Activated CD4-positive, alpha-beta T cell treated with anti-CD3 and anti-CD28 coated beads for 36 hours (primary cell): ENCODE results near the gene PCDHGA1. TPM values are rescaled to one million over a fixed set of nuclear protein-coding genes. Genes with fewer than 3 reads are reported as not detected.
A peak's percentile ranks its signal among the peaks of the same experiment; 100 is the strongest.
"Not testable (repeated sequence)": the region's sequence is repeated elsewhere in the genome, so short reads cannot be mapped to it uniquely, and the experiment has no call there.

ENCODE experiments used
- ATAC-seq: fragments of 200-7000 bp; cut with Tn5 transposase; one replicate; pipeline ENCODE4 v1.10.0; 2021; ENCODE audit warnings: mild to moderate bottlenecking, moderate library complexity
- CTCF ChIA-PET: fragments of 350-600 bp; sonication (Branson Sonifier 250); formaldehyde crosslinking; loops from one replicate; lab custom pipeline; 2021; ENCODE audit warnings: antibody characterized with exemption; lab: Charles Lee
- POLR2A ChIA-PET: fragments of 350-600 bp; sonication (Branson Sonifier 250); formaldehyde crosslinking; loops from one replicate; lab custom pipeline; 2021; ENCODE audit warnings: antibody characterized with exemption, inconsistent platforms; lab: Charles Lee
- DNase-seq: peaks from one replicate; pipeline ENCODE4 v3.0.0-alpha.2; 2020
- H3K27ac Mint-ChIP-seq: one replicate; pipeline ENCODE4 v1.8.0; 2021; ENCODE audit warnings: mixed read lengths
- H3K27me3 Mint-ChIP-seq: one replicate; pipeline ENCODE4 v1.8.0; 2021; ENCODE audit warnings: mixed read lengths
- H3K36me3 Mint-ChIP-seq: one replicate; pipeline ENCODE4 v1.8.0; 2021; ENCODE audit warnings: low read depth, mixed read lengths
- H3K4me1 Mint-ChIP-seq: one replicate; pipeline ENCODE4 v1.8.0; 2021; ENCODE audit warnings: mixed read lengths
- H3K4me3 Mint-ChIP-seq: one replicate; pipeline ENCODE4 v1.8.0; 2021; ENCODE audit warnings: mild to moderate bottlenecking, moderate library complexity, mixed read lengths
- H3K9me3 Mint-ChIP-seq: one replicate; pipeline ENCODE4 v1.8.0; 2021; ENCODE audit warnings: low read depth, mixed read lengths
- intact Hi-C, 2 experiments: fragments of 100-400 bp; cut with DNase I in 1 of 2; cut with micrococcal nuclease in 1 of 2; formaldehyde crosslinking; loops; one replicate each; pipeline versions ENCODE4 v1.14.2 to v1.15.1; 2022 to 2024; cut with DNase I, micrococcal nuclease
- total RNA-seq, 2 experiments: library from RNA; stranded (reverse); gene quantifications; one replicate each; pipeline ENCODE4 v1.2.3, GENCODE V29; 2021

The PCDHGA1 gene
- total RNA-seq, result under 1 TPM in 1 of 2 experiments, not detected in 1; 0.05 TPM

DNA sequence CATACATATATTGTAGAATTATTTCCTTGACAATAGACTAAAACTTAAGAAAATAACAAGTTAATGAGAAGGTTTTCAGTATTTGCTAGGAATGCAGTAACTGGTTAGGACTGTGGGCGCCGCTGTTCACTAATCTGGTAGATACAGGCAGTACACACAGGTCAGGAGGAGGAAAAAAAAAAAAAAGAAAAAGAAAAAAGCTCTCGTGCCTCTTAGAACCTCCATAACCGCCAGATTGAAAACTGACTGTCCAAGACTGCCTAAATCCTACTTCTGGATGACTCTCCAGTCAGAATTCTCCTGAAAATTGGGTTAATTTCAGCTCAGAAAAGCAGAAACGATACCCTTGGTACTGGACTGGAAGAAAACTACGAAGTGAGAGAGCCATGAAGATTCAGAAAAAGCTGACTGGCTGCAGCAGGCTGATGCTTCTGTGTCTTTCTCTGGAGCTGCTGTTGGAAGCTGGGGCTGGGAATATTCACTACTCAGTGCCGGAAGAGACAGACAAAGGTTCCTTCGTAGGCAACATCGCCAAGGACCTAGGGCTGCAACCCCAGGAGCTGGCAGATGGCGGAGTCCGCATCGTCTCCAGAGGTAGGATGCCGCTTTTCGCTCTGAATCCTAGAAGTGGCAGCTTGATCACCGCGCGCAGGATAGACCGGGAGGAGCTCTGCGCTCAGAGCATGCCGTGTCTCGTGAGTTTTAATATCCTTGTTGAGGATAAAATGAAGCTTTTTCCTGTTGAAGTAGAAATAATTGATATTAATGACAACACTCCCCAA lies at the start of gene PCDHGA1:
TSS of gene PCDHGA1 (plus strand) at position 216 of the 782 bp plus-strand sequence.
- Mint-ChIP-seq H3K27me3 (peaks cover 50% of the 10 kb centered on the region), H3K9me3 (peaks cover 26% of the 10 kb centered on the region)
- intact Hi-C loops, result no loop called here

DNA sequence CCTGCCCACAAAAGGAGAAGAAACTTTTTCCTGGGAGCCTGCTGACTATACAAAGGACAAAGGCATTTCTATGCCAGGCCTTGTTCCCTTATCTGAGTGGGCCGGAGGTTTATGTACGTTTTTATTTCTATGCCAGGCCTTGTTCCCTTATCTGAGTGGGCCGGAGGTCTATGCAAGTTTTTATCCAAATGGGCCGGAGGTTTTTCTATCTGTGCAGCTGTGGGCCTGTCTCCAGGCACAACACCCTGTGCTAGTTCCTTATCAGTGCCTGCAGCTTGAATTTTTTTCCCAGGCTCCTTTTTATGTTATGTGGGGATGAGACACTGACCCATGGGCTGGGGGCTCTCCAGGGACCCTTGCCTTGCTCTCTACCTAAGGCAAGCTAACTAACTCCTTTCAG lies 31.9 kb upstream of the PCDHGA1 start:
- no peak overlapping the region for H3K4me3 Mint-ChIP-seq
- DNase-seq, result no peak
- ATAC-seq, result no peak
- ChIA-PET CTCF (interaction anchor here (2.0 kb wide), 1 partner anchor 22 kb away, joined by 4 read pairs; the partner anchor contains the start of gene TAF7), POLR2A (no interaction called here)
- no peak overlapping the region for H3K27ac Mint-ChIP-seq
- H3K27me3 Mint-ChIP-seq, result no peaks in the 10 kb centered on the region
- intact Hi-C loops, result no loop called here
- H3K36me3 Mint-ChIP-seq, result peaks cover 41% of the 10 kb centered on the region
- H3K4me1 Mint-ChIP-seq, result no peaks in the 10 kb centered on the region
- peaks cover 51% of the 10 kb centered on the region for H3K9me3 Mint-ChIP-seq

More for the DNA sequence above, at the start of gene PCDHGA1:
- peaks cover 18% of the 10 kb centered on the region for H3K36me3 Mint-ChIP-seq
- no peak within 1 kb of the TSS for H3K4me3 Mint-ChIP-seq
- peak; percentile 62 for DNase-seq
- ATAC-seq, result peak; percentile 38
- peaks cover 2% of the 10 kb centered on the region for H3K4me1 Mint-ChIP-seq
- CTCF ChIA-PET, result interaction anchor here (0.6 to 4.1 kb wide), 12 partner anchors 8 to 241 kb away, joined by 3 to 23 read pairs (median 6); partner anchors contain the start of genes PCDHGA2, PCDHGA3, PCDHGB3 and TAF7
- H3K27ac Mint-ChIP-seq, result no peak within 1 kb of the TSS
- POLR2A ChIA-PET, result interaction anchor here (0.7 to 1.0 kb wide), 2 partner anchors 10 to 62 kb away, joined by 3 to 4 read pairs; partner anchors contain the start of genes PCDHGA8 and TAF7

DNA sequence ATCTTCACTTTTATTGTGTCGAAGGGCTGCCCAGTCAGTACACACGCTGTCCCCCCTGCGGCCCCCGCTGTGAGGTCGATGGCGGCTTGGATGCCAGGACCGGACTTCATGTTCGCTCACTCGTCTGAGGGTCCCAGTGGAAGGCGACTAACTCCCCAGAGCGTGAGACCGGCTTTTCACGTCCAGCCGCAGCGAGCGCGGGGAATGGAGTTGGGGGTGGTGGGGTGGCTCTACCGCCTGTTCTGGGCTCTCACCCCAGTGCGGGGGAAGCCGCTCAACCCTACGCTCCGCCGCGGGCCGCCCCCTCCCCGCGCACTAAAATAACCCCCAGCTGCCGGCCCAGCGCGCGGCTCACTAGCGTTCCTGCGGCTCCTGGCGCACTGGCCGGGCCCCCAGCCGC lies 26.6 kb upstream of the PCDHGA1 start, which contains the start of gene SLC25A2:
TSS of gene SLC25A2 (minus strand) at position 294 of the 400 bp plus-strand sequence. CDS start at position 110, 184 bp downstream.
- ATAC-seq, result no peak
- Mint-ChIP-seq H3K9me3 (peaks cover 50% of the 10 kb centered on the region), H3K27me3 (no peaks in the 10 kb centered on the region), H3K27ac (no peak within 1 kb of the TSS), H3K36me3 (peaks cover 25% of the 10 kb centered on the region), H3K4me3 (no peak within 1 kb of the TSS), H3K4me1 (no peaks in the 10 kb centered on the region)
- ChIA-PET POLR2A (no interaction called here), CTCF (interaction anchor here (0.8 to 1.4 kb wide), 2 partner anchors 8 to 13 kb away, joined by 3 read pairs; no protein-coding TSS in a partner anchor)
- DNase-seq, result no peak
- intact Hi-C loops, result no loop called here

DNA sequence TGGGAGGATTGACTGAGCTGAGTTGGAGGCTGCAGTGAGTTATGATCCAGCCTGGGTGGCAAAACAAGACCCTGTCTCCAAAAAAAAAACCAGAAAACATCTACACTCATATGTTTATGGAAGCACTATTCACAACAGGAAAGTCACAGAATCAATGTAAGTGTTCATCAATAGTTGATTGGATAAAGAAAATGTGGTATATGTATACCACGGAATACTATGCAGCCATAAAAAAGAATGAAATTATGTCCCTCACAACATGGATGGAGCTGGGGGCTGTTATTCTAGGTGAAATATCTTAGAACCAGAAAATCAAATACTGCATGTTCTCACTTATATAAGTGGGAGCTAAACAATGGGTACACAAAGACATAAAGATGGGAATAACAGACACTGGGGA lies 23.7 kb upstream of the PCDHGA1 start:
- intact Hi-C loops, result no loop called here
- Mint-ChIP-seq H3K4me1 (no peaks in the 10 kb centered on the region), H3K27me3 (no peaks in the 10 kb centered on the region), H3K4me3 (no peak overlapping the region), H3K9me3 (peaks cover 55% of the 10 kb centered on the region), H3K36me3 (peaks cover 30% of the 10 kb centered on the region), H3K27ac (no peak overlapping the region)
- ChIA-PET CTCF (interaction anchor here (1.0 kb wide), 1 partner anchor 12 kb away, joined by 5 read pairs; no protein-coding TSS in a partner anchor), POLR2A (no interaction called here)
- ATAC-seq (no peak), DNase-seq (no peak)

DNA sequence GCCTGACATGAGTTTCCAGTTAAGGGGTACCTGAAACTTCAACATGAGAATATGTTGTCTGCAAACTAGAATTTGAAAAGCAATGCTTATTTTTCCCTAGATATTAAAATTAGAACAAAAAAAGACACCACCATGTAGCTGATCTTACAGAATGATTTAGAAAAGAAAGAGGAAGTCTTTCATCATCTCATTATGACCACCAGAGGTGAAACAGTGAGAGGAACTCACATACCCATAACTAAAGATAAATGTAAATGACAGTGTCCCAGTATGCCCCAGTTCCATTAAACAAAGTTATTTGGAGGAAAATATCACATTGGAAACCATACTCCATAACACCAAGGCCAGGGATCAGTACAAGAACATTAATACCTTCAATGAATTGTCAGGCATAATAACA lies 16.6 kb upstream of the PCDHGA1 start:
- no peak overlapping the region for H3K4me3 Mint-ChIP-seq
- ATAC-seq (no peak), DNase-seq (no peak)
- H3K4me1 Mint-ChIP-seq, result peaks cover 4% of the 10 kb centered on the region
- intact Hi-C loops, result no loop called here
- CTCF ChIA-PET, result no interaction called here
- POLR2A ChIA-PET, result no interaction called here
- peaks cover 57% of the 10 kb centered on the region for H3K9me3 Mint-ChIP-seq
- peaks cover 68% of the 10 kb centered on the region for H3K36me3 Mint-ChIP-seq
- H3K27me3 Mint-ChIP-seq, result no peaks in the 10 kb centered on the region
- H3K27ac Mint-ChIP-seq, result no peak overlapping the region

DNA sequence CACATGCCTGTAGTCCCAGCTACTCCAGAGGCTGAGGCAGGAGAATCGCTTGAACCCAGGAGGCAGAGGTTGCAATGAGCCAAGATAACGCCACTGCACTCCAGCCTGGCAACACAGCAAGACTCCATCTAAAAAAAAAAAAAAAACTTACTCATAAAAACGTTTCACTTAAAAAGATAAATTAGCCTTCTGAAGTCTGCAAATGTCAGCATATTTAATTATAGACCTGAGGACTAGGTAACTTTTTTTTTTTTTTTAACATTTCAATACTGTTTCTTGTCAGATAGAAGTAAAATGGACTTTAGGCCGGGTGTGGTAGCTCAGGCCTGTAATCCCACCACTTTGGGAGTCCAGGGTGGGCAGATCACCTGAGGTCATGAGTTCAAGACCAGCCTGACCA lies 13.4 kb upstream of the PCDHGA1 start:
- Mint-ChIP-seq H3K36me3 (peaks cover 82% of the 10 kb centered on the region), H3K9me3 (peaks cover 51% of the 10 kb centered on the region), H3K4me1 (peaks cover 23% of the 10 kb centered on the region)
- ATAC-seq, H3K4me3 Mint-ChIP-seq, DNase-seq, intact Hi-C loops, H3K27ac Mint-ChIP-seq, POLR2A ChIA-PET, H3K27me3 Mint-ChIP-seq: not testable (repeated sequence)
- CTCF ChIA-PET, result interaction anchor here (0.8 to 0.9 kb wide), 2 partner anchors 9 to 13 kb away, joined by 3 read pairs; partner anchors contain the start of gene SLC25A2

DNA sequence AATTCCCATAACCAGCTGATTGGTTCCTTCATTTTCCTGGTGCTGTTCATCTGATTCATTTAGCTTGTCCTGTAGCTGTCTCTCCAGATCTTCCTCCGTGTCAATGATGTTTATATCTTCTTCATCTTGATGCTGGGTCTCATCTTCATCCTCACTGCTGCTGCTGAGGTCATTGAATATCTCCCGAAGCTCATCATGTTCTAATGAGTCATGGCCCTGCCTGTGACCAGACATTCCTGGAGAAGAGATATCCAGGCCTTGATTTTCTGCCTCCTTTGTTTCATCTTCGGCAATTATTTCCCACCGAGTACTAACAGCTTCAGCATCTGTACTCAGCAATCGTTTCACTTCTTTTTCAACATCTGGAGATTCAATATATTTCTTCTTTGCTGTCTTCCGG lies 11.1 kb upstream of the PCDHGA1 start:
- Mint-ChIP-seq H3K4me1 (peaks cover 23% of the 10 kb centered on the region), H3K27me3 (no peaks in the 10 kb centered on the region), H3K4me3 (peak overlapping the region; percentile 91), H3K27ac (no peak overlapping the region), H3K9me3 (peaks cover 40% of the 10 kb centered on the region), H3K36me3 (peaks cover 73% of the 10 kb centered on the region)
- ChIA-PET POLR2A (no interaction called here), CTCF (interaction anchor here (0.7 to 3.6 kb wide), 14 partner anchors 9 to 915 kb away, joined by 3 to 25 read pairs (median 4); partner anchors contain the start of genes PCDHGA1, PCDHGA11, PCDHGB3 and PCDHGB6)
- intact Hi-C loops, result no loop called here
- no peak for ATAC-seq
- DNase-seq, result no peak

DNA sequence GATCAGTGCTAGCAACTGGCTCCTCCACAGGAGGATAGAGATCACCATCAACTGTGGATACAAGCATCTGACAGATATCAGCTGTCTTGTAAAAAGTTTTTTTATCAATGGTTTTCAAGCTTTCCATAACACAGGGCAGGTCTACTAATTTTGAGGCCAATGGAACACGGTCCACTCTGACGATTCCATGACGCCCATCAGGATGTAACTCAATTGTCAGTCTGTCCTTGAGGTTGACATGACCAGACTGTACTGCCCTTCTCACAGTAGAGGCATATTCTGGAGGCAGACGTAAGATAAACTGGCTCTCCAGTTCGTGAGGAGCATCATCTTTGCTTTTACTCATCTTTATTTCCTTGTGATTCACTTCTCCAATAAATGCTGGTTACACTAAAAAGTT lies 10.6 kb upstream of the PCDHGA1 start:
- Mint-ChIP-seq H3K27me3 (peaks cover 2% of the 10 kb centered on the region), H3K27ac (peak overlapping the region; percentile 100), H3K4me1 (peaks cover 23% of the 10 kb centered on the region), H3K9me3 (peaks cover 38% of the 10 kb centered on the region), H3K36me3 (peaks cover 70% of the 10 kb centered on the region), H3K4me3 (peak overlapping the region; percentile 91)
- POLR2A ChIA-PET, result interaction anchor here (0.8 to 1.4 kb wide), 2 partner anchors 10 to 50 kb away, joined by 4 read pairs; partner anchors contain the start of gene PCDHGB3
- intact Hi-C loops, result loop anchor here (1.0 to 10.0 kb wide), 13 partner anchors 61 to 919 kb away; partner anchors contain the start of genes ANKHD1 (in 1 of the 2), DELE1 (in 1 of the 2), DIAPH1 (in 1 of the 2) and HDAC3 (in 1 of the 2)
- CTCF ChIA-PET, result interaction anchor here (0.8 to 3.6 kb wide), 24 partner anchors 8 to 915 kb away, joined by 3 to 25 read pairs (median 4); partner anchors contain the start of genes PCDHGA1, PCDHGA10, PCDHGA11 and PCDHGA12
- DNase-seq, result no peak
- no peak for ATAC-seq

DNA sequence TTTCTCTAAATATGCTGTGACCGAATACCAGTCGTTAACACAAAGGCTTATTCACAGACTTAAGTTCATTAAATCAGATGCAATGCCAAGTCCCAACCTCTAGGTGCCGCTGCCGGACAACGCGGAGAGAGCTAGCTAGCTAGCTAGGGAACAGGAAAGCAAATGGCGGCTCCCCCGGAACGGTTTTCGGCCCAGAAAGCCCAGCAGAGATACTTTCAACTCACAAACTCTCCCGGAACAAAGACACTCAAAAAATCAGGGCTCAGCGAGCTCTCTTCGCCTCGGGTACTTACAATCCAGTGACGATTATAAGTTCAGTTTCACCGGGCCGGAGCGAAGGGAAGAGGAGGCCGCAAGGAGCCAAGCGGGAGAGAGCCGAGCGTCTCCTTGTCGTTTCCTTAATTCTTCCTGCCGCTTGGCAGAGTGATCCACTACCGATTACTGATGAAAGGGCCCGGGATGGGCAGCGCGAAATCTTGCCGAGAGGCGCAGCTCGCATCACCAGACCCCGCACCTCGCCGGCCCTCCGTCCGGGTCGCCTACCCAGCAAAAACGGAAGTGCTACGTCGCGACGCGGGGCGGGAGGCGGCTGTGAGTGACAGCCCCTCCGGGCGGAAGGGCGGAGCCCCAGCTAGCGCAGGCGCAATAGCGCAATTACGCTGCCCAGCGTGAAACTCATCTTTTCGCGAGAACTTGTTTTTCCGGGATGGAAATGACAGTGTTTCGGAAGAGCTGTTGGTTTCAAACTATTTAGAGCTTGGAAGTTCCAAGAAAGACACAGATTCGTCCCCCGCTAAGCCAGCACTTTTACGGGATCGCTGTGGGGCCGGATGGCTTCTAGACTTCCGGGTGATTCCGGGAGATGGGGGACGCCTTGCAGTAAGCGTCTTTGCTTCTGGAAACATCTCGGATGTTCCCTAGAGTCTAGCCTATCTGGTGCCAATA lies 9.8 kb upstream of the PCDHGA1 start, which contains the start of gene TAF7:
TSS of gene TAF7 (minus strand) at position 560 of the 945 bp plus-strand sequence. CDS start 740 bp downstream, outside the sequence.
- POLR2A ChIA-PET, result interaction anchor here (0.8 to 1.4 kb wide), 3 partner anchors 10 to 50 kb away, joined by 3 to 4 read pairs (median 4); partner anchors contain the start of gene PCDHGB3
- CTCF ChIA-PET, result interaction anchor here (0.5 to 3.6 kb wide), 31 partner anchors 8 to 1693 kb away, joined by 3 to 25 read pairs (median 4); partner anchors contain the start of genes PCDHGA1, PCDHGA10, PCDHGA11 and PCDHGA12
- Mint-ChIP-seq H3K27me3 (peaks cover 2% of the 10 kb centered on the region), H3K27ac (peak within 1 kb of the TSS; percentile 100), H3K4me1 (peaks cover 23% of the 10 kb centered on the region), H3K36me3 (peaks cover 62% of the 10 kb centered on the region), H3K9me3 (peaks cover 32% of the 10 kb centered on the region), H3K4me3 (peak within 1 kb of the TSS; percentile 91)
- DNase-seq, result peak; percentile 96
- intact Hi-C loops, result loop anchor here (1.0 to 10.0 kb wide), 13 partner anchors 62 to 920 kb away; partner anchors contain the start of genes ANKHD1 (in 1 of the 2), DELE1 (in 1 of the 2), DIAPH1 (in 1 of the 2) and HDAC3 (in 1 of the 2)
- peak; percentile 96 for ATAC-seq

DNA sequence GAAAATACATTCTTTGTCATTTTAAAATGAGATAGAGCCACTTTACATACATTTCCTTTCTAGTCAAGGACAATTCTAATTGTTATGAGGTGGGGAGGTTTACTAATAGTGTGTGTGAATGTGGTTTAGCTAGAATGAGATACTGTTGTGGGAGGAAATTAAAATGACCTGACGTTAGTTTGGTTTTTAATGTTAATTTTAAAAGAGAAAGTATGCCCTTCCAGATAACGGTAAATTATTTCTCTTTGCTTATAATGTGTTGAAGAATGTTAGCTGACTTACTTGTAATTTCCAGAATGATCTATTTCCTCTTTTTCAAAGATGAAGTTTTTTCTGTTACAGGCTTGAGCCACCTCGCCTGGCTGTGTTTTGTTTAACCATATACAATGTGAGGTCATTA lies 8.1 kb upstream of the PCDHGA1 start:
- ChIA-PET CTCF (interaction anchor here (0.7 to 1.4 kb wide), 3 partner anchors 9 to 22 kb away, joined by 3 to 5 read pairs (median 3); partner anchors contain the start of genes PCDHGA1 and PCDHGA3), POLR2A (no interaction called here)
- H3K4me3 Mint-ChIP-seq, result no peak overlapping the region
- DNase-seq (no peak), ATAC-seq (no peak)
- peaks cover 25% of the 10 kb centered on the region for H3K4me1 Mint-ChIP-seq
- peaks cover 10% of the 10 kb centered on the region for H3K27me3 Mint-ChIP-seq
- peaks cover 34% of the 10 kb centered on the region for H3K9me3 Mint-ChIP-seq
- intact Hi-C loops, result loop anchor here (5.0 to 10.0 kb wide), 6 partner anchors 240 to 685 kb away; partner anchors contain the start of genes DELE1 (in 1 of the 2), HDAC3 (in 1 of the 2), RELL2 (in 1 of the 2) and RNF14 (in 1 of the 2)
- H3K27ac Mint-ChIP-seq, result no peak overlapping the region
- H3K36me3 Mint-ChIP-seq, result peaks cover 52% of the 10 kb centered on the region
